Measurements from ENCODE around the gene SRXN1.

The SRXN1 gene

DNA sequence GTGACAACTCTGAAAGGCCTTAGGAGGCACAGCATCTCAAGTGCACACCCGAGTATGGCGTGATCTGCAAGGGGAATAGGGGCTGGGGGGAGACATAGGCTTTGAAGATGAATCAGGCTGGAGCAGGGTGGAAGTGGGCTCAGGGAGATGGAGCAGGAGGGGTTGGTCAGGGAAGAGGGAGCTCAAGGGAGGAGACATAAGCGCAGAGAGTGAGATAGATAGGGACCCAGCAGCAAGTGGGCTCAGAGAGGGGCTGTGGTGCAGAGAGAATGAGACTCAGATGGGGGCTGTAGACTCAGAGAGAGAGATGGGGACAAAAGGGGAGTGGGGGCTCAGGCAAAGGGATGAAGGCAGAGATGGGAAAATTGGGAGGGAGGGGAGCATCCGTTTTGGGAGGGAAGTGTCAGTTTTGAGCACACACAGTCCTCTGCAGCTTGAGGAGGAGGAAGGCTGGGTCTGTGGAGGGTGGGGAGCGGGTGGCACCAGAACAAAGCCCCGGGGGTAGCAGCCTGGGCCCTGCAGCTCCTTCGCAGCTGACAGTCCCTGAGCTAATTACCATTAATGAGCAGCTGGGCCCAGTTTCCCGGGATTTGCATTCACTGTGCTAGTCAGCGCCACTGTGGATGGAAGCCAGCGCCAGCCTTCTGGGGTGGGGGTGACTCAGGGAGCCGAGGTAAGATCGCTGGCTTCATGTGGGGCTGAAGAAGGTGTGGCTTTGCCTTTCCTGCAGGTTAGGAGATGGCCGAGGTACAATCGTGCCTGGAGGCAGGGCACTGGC, 18.7 kb downstream of the SRXN1 start:
- DNase-seq, result no peak

DNA sequence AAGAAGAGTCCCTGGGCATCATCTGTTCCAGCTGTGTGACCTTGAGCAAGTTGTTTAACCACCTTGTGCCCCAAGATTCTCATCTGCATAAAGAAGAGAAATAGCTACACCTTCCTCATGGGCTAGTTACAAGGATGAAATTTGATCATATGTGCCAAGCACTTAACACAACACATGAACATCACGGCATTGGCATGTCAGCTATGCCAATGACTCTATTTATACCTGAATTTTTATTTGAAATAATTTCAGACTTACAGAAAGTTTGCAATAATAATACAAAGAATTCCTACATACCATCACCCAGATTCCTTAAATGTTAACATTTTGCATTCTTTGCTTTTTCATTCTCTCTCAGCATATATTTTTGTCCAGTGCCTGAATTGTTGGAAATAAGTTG, 21.9 kb downstream of the SRXN1 start:
- no peak for DNase-seq

DNA sequence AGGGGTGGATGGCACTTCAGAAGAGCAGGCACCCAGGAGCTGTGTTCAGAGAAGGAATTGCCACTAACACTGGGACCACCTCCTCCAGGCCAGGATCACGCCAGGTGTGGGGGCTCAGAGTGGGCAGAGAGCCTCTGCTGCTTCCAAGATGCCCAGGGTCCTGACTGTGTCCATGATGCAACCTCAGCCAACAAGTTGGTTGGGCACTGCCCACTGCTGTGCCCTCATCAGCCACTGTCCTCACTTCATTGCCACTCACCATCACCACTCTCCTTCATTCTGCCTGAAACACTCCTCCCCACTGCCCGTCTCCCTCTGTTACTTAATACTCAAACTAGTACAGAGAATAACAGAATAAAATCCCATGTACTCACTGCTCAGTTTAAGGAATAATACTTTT, 26.4 kb downstream of the SRXN1 start:
- no peak for DNase-seq

DNA sequence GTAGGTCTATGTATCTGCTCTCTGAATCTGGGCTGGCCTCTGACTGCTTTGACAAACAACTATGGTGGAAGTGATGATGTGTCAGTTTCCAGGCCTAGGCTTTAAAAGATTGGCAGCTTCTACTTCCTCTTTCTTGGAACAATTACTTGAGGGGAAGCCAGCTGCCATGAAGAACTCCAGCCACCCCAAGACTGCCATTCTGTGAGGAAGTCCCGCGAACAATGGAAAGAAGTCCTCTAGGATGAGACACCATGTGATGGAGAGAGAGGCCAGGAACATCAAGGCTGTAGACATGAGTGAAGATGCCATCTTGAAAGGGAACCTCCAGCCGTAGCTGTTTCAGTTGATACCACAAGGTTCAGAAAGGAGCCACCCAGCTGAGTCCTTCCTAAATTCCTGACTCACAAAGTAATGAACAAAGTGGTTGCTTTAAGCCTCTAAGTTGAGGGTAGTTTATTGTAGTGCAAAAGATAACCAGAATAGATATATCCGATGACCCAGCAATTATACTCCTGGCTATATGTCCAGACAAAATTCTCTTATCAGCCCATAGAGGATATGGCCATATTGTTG, 27.6 kb downstream of the SRXN1 start:
- peak; percentile 51 to 75 (median 68) for DNase-seq

DNA sequence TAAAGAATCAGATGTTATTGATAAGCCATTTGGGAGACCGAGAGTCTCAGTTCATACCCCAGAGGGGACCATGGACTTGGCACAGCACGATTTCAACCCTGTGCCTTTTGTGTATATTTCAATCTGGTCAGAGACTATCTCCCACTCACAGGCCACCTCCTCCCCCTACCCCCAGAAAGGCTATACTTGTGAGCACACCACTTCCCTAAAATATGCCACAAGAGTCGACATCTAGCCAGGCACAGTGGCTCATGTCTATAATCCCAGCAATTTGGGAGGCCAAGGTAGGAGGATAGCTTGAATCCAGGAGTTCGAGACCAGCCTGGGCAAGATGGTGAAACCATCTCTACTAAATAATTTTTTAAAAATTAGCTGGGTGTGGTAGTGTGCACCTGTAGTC, 29.3 kb downstream of the SRXN1 start:
- DNase-seq, result peak in 3 of 4 experiments; percentile 29 to 47 (median 34)

DNA sequence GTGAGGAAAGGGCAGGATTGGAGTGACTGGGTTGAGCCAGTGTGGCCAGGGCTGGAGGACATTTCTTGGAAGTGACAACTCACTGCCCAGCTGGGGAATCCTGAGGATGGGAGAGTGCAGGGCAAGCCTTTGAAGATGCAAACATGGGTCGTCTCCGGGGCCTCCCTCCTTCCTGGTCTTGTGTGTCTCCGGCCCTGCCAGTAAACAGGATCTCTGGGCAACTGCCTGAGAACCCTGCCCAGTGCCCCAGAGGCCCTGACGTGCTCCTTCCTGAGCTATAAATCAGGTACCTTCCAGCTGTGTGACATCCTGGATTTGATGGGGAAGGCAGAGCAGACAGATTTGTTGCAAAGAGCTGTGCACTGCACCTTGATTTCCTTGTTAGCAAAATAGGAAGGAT, 30.0 kb downstream of the SRXN1 start:
- DNase-seq, result no peak

DNA sequence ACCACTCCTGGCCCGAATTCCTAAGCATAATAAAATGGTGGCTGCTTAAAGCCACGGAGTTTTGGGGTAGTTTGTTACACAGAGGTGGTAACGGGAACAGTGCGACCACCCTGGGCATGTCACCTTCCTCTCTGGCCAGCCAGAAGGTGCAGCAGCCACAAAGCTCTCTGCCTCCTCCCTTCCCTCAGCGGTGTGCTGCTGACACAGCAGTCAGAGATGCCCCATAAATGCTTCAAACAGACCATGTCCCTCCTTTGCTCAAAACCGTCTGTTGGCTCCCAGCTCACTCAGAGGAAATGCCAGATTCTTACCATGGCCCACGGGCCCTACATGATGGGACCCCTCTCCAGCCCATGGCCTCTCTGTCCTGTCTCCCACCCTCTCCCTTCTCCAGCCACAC, 30.8 kb downstream of the SRXN1 start:
- DNase-seq, result no peak

DNA sequence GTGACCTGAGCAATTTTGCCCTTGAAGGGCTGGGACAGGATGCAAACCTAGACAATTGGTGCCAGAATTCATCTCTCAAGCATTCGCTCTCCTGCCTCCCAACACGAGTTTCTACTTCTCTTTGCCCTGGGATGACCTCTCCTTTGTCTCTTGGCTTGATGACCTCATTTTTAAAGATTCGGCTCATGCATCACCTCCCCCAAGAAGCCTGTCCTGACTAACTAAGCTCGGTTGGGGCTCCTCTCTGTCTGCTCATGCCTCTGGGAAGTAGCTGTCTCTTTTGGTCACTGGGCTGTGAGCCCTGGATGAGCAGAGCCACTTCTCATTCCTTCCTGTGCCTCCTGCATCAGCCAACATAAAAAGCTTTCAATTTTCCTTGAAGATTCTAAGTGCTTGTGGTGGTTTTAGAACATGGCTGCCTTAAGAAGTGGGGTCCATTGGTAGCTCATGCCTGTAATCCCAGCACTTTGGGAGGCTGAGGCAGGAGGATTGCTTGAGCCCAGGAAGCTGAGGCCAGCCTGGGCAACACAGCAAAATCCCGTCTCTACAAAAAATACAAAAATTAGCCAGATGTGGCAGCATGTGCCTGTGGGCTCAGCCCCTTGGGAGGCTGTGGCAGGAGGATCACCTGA, 31.8 kb downstream of the SRXN1 start:
- DNase-seq, result peak; percentile 32 to 73 (median 62)

DNA sequence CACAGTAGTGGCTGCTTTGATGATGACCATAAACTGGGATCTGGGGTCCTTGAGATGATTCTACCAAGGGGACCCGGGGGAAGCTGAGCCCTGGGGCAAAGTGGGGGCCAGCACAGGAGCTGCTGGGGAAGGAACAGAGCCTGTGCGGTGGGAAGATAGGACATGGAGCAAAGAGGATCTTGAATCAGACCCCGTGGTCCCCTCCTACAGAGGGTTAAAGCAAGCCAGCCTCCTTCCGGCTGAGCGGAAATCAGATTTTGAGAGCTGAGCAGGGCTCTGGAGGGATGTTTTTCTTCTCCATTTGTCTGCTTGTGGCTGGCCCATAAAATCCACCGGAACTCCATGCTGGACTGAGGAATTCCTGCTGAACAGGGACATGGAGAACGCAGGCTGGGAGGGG, 32.8 kb downstream of the SRXN1 start:
- DNase-seq, result peak; percentile 15 to 59 (median 40)

DNA sequence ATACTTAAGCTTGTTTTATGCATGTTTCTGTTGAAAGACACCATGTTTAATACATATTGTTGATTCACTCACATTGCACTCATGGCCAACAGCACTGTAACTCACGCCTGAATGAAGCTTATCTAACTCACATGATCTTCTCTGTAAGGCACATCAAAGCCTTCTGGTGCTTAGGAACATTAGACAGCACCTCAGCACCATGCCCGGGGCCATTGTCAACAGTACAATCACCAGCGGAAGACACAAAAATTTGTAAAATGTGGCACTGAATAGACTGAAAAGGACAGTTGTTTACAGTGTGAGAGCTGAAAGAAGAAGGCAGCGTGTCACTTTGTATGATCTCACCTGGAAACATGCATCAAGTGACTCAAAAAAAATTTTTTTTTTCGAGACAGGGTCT, 34.0 kb downstream of the SRXN1 start:
- no peak for DNase-seq

DNA sequence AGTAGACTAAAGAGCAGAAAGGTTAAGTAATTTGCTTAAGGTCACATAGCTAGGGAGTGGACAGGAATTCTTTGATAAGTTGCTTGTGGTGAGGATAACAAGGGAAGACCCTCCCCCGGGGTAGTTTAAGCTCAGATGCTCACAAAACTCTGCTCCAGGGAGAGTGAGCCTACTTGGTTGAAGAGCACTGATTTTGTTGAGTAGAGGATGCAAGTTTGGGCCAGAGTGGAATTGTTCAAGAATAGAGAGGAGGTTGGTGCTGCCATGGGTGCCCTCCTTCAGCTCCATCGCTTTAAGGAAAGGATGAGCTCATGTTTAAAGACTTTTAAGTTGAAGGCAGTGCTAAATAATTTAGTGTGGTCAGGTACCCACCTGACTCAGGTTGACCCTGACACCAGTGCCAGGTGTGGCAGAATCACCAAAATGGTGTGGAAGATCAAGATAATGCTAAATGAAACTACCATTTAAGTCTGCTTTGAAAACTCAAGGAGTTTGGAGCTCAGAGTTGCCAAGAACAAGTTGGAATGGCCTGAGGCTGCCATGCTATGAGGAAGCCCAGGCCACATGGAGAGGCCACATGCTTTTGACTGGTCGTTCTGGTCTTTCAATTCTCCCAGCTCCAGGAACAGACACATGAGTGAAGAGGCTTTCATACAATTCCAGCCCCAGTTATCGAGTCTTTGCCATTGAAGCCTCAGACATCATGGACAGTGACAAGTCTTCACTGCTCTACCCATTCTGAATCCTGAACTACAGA, 34.9 kb downstream of the SRXN1 start:
- no peak for DNase-seq

DNA sequence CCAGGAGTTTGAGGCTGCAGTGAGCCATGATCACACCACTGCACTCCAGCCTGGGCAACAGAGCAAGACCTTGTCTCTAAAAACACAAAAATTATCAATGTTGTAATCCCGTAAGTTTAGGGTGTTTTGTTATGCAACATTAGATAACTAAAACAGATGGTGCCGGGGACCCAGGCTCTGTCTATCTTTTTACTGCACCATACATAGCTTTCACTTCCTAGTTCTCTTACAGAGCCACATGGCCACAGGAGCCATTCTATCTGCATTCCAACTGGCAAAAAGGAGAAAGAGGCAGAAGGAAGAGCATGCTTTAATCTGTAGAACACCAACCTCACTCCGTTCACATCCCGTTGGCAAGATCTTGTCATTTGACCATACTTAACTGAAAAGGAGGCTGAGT, 37.5 kb downstream of the SRXN1 start:
- peak; percentile 7 to 65 (median 40) for DNase-seq

DNA sequence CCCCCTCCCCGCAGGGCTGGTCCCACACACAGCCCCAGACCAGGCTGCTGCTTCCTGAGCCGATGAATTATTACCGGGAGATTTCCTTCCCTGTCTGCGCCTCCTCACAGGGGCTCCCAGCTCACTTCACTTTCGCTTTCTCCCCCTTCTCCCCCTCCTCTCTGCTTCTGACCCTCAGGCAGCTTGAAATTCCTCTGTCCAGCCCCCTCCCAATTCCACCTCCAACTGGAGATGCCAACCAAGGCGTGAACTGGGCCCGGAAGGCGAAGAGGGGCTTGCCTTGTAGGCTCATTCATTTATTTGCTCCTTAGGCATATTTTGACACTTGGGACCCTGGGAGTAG, 41.2 kb downstream of the SRXN1 start:
- no peak for DNase-seq

DNA sequence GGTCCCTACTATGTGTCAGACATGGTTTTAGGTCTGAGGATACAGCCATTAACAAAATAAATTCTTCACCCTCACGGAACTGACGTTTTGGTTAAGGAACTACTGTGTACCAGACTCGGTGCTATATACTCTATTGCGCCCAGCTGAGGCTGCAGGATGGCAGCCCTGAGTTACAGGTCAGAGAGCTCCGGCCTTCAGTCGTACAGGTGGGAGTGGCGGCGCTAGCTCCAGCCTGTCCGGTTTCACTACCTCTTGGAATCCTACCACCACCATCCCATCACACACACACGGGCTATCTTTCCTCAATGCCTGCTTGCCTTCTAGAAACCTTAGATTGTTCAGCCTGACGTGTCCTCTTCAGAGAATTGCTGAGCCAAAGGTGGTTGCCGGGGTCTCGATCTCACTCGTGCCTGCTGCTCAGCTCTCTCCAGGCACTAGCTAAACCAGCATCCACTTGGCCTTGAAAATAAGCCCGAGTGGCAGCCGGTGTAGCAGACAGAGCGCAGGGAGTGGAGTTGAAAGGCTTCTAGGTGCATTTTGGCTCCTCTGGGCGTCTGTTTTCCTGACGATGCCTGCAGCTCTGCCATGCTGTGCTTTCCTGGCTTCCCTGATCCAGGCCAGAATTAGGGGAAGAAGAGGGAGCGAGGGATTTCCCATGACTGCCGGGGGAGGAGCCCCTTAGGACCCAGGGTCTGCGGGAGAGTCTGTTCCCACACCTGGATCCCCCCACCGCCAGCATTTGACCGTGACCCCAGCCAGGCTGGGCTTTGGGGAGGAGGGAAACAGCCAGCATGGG, 41.8 kb downstream of the SRXN1 start:
- no peak for DNase-seq

DNA sequence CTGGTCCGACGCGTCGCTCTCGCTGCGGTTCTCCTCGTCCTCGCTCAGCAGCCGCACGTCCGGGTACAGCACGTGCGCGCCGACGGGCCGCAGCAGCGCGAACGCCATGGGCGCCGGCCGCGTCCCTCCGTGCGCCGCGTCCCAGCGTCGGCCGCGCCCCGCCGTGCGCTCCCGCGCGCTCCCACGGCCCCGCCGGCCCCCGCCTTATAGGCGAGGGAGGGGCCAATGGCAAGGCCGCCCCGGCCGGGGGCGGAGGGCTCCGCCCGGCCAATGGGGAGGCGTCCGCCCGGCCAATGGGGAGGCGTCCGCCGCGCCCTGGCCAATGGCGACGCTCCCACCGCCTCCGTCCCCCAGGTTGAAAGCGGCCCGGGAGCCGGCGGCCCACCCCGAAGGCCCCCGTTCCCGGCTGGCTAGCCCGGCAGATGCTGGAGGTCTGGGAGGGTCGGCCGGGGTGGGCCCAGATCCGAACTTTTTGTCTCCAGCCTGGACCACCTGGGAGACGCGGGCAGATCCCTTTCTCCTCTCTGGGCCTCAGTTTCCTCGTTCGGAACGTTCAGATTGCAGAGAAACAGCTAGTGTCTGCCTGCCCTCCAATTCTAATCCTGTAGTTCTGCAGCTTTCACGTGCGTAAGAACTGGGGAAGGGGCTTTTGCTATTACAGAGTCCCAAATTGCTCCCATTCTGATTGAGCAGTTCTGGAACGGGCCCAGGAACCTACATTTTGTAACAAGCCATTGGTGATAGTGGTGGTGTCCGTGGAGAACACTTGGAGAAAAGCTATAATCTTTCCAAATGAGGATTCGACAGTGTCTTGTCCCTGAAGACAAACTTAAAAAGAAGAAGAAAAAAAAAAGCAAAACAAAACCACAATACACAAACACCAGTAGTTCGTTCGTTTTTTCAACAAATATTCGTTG, 42.6 kb downstream of the SRXN1 start, which contains the start of gene TCF15:
Gene TCF15, minus strand, starts transcription at position 180 of the 917 bp plus-strand sequence. Its CDS starts 72 bp downstream, at position 108.
- DNase-seq, result peak; percentile 29 to 75 (median 44)

DNA sequence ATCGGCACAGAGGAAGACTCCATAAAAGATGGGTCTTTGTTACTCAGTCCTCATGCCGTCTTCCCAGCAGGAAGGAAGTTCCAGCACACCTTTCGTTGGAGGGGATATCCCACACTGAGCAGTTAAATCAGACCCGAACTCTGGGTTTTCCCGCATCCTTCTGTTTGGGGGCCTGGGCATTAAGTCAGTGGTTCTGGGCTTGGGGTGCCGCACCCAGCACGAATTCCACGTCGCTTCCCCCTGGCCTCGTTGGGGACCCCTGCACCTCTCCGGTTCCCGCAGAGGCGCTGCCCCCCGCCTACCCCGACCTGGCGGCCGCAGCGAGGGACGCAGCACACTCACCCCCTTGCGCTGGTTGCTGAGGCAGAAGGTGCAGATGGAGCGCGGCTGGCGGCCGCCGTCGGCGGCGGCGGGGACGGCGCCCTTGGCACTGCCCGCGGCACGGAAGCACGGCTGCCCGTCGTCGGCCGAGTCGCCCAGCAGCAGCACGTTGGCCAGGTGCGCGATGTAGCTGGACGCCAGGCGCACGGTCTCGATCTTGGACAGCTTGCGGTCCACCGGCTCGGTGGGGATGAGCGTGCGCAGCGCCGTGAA, 43.5 kb downstream of the SRXN1 start:
- peak in 1 of 4 experiments; percentile 23 for DNase-seq

DNA sequence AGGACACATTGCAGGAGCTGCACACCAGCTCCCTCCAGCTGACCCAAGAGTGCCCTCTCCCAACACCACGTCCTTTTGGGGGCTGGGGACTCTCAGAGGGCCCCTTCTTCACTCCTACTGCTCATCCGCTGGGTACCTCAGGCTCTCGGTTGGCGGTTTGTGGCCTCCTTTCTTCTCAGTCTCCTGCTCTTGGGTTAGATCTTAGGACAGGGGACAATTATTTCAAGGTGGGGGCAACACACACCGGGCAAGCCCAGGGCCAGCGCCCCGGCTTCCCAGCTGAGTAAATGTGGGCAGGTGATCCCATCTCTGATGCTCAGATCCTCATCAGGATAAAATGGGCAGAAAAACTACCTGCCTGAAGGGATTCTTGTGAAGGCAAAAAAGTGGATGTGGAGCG, 44.0 kb downstream of the SRXN1 start:
- no peak for DNase-seq

DNA sequence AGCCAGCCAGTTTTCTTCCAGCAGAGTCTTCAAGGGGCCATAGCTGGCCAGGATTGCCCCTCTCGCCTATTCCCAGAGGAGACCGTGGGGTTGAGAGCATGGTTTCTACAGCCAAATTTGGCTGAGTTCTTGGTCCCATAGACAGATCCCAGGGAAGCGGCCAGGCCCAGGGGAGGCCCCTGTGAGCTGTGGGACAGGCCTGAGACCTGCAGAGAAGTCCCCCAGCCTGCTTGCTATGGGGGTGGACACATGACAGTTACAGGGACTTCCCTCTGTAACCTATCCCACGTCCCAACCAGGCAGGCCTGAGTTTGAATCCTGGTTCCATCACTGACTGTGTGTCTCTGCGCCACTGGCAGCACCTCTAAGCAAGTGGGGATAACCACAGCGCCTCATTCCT, 45.5 kb downstream of the SRXN1 start:
- DNase-seq, result no peak

DNA sequence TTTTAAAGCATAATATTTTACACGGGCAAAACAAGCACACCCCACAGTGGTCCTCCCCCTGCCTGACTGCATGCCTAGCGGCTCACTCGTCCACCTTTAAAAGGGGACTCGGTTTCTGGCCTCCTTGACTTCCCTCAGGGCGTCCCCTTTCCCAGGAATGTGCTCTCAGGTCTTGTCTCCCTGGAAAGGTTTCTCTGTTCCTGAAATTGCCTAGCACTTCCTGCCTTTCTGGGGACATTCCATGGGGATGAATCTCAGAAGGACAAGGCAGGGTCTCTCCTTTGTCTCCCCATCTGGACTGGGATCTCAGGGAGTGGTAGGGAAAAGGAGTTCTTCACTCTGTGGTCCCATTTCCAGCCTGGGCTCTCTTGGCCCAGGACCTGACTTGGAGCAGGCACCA, 47.8 kb downstream of the SRXN1 start:
- no peak for DNase-seq

DNA sequence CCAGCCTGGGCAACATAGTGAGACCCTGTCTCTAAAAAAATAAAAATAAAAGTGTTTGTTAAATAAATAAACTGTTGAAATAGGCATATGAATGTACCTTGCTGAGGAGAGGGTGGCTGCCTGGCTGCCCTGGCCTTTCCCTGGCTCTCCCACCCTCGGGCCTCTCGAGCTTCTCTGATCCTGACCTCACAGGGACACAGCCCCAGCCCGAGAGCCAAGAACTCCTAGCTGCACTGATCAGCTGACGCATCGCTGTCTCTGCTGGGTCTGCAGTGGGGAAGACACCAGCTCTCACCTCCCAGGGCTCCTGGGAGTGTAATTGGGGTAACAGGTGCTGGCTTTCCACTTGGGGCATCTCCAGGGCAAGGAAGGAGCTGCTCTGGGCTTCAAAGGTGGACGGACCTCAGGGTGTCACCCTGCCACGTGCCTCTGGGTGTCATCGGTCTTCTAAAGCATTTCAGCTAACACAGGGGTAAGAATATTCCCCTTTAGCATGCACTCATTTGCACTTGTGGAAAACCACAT, 49.8 kb downstream of the SRXN1 start:
- no peak for DNase-seq
